ENCODE data around the gene ROR2.

- no peak for TF ChIP-seq TAF1 (IDR thresholded peaks at IDR 0.05; ENCODE audit: borderline replicate concordance, insufficient read depth, low read length)
- TF ChIP-seq SIN3A (IDR thresholded peaks at IDR 0.05; ENCODE audit: borderline replicate concordance, insufficient read depth, low read length) = no peak
These were observed 166.6 kb downstream of the ROR2 start for GRCh38 chr9:91783411-91783810.
